ENCODE results near the gene NRIP1. TPM values are rescaled to one million over a fixed set of nuclear protein-coding genes. Genes with fewer than 3 reads are reported as not detected.

NRIP1 gene
- total RNA-seq, 1 experiment from 2014 or later = 10.4 TPM

- Histone ChIP-seq H3K14ac (ENCODE audit: insufficient read depth, low read length) (no peak overlapping the region), H3K18ac (ENCODE audit: insufficient read length, low read depth, low read length) (no peak overlapping the region), H3T11ph (ENCODE audit: low read length) (no peak overlapping the region), H3K4ac (ENCODE audit: low read depth, low read length) (no peak overlapping the region), H4K91ac (ENCODE audit: insufficient read length, low read depth, low read length) (no peak overlapping the region), H4K5ac (ENCODE audit: insufficient read length, low read depth, low read length) (no peak overlapping the region), H2BK120ac (ENCODE audit: low read depth, low read length, poor library complexity, severe bottlenecking) (no peak overlapping the region), H3K4me1 (ENCODE audit: insufficient read depth, low read length) (no peaks in the 10 kb centered on the region), H3K27ac (ENCODE audit: insufficient read length, low read depth, low read length) (no peak overlapping the region), H3K9ac (ENCODE audit: extremely low read depth, insufficient read length, low read length) (no peak overlapping the region), H3K79me1 (ENCODE audit: insufficient read depth, low read depth, low read length, poor library complexity, severe bottlenecking) (no peaks in the 10 kb centered on the region), H3K79me2 (ENCODE audit: insufficient read depth, low read length) (no peaks in the 10 kb centered on the region), H2BK12ac (ENCODE audit: insufficient read length, low read depth, low read length) (no peak overlapping the region), H3K23ac (ENCODE audit: insufficient read length, low read depth, low read length) (no peak overlapping the region), H2BK5ac (ENCODE audit: insufficient read length, low read length) (no peak overlapping the region), H3K56ac (ENCODE audit: insufficient read length, low read depth, low read length) (no peak overlapping the region), H2BK20ac (ENCODE audit: low read depth, low read length, poor library complexity, severe bottlenecking) (no peak overlapping the region), H3K4me2 (ENCODE audit: insufficient read depth, insufficient read length, low read length) (no peak overlapping the region), H2BK15ac (ENCODE audit: low read depth, low read length) (no peak overlapping the region), H3K27me3 (ENCODE audit: insufficient read depth, low read length) (no peaks in the 10 kb centered on the region), H3K9me3 (ENCODE audit: control insufficient read depth, low read depth, low read length) (no peaks in the 10 kb centered on the region), H3K23me2 (ENCODE audit: insufficient read length, low read depth, low read length, poor library complexity, severe bottlenecking) (no peaks in the 10 kb centered on the region), H4K8ac (replicated peaks; ENCODE audit: insufficient read length, low read depth, low read length) (no peak overlapping the region), H2AK5ac (ENCODE audit: insufficient read length, low read length) (no peak overlapping the region), H4K20me1 (ENCODE audit: control insufficient read depth, insufficient read depth, insufficient read length) (no peaks in the 10 kb centered on the region), H2AFZ (ENCODE audit: low read length) (no peak overlapping the region)
- no peak for TF ChIP-seq CTCF (conservative IDR thresholded peaks at IDR 0.05)
- Mint-ChIP-seq H3K9me3 (no peaks in the 10 kb centered on the region), H3K36me3 (ENCODE audit: insufficient read depth in 1 of 3, low read depth in 3 of 3) (no peaks in the 10 kb centered on the region), H3K4me1 (no peaks in the 10 kb centered on the region), H3K4me3 (no peak overlapping the region), H3K27ac (no peak overlapping the region), H3K27me3 (ENCODE audit: low read depth) (peaks cover 2% of the 10 kb centered on the region; the same call in 1 of the 2 replicates)
- no peak for DNase-seq
- WGBS (ENCODE audit: extremely low coverage, insufficient read length, low lambda C conversion rate) = no CpG with 5 or more reads among the region's 2 CpGs
Observed at GRCh38 chr21:15078180-15078579, 13.4 kb upstream of the NRIP1 start.
